Thyroid gland (tissue), 4 donors: ENCODE data around the gene MMP24OS.

ENCODE experiments used
- CTCF ChIP-seq, 6 experiments: fragments of 200-600 bp in 3 of 6; fragments of 450-650 bp in 3 of 6; sonication (generic) in 3 of 6; IDR thresholded peaks; one replicate each; pipeline ENCODE4 v1.5.1; 2016 to 2019; ENCODE audit warnings: antibody characterized with exemption in 6 of 6, mild to moderate bottlenecking in 2 of 6, inconsistent platforms in 1 of 6, moderate library complexity in 1 of 6
- POLR2A ChIP-seq, 2 donors: fragments of 450-650 bp; IDR thresholded peaks; one replicate each; pipeline ENCODE4 v1.6.1; 2017; ENCODE audit warnings: antibody characterized with exemption in 2 of 2, mild to moderate bottlenecking in 2 of 2, moderate library complexity in 1 of 2

GRCh38 chr20:35307666-35308653, 30.0 kb upstream of the MMP24OS start:
- TF ChIP-seq CTCF (IDR thresholded peaks at IDR 0.05) (no peak), POLR2A (IDR thresholded peaks at IDR 0.05) (no peak)
